Mesendoderm (in vitro differentiated cells): ENCODE data around the gene CALCOCO1.

ENCODE experiments used
- DNase-seq: peaks from one replicate; pipeline ENCODE4 v3.0.0; 2013
- H2AK5ac ChIP-seq: 2 replicates; pipeline ENCODE4 v1.6.1; 2013; ENCODE audit warnings: low read length, inconsistent platforms
- H2BK120ac ChIP-seq: 2 replicates; pipeline ENCODE4 v1.6.1; 2013; ENCODE audit warnings: low read depth, mild to moderate bottlenecking, low read length, moderate library complexity, mixed read lengths
- H2BK15ac ChIP-seq: replicated peaks from 2 replicates; pipeline ENCODE4 v1.6.1; 2013; ENCODE audit warnings: low read depth, mild to moderate bottlenecking, moderate library complexity
- H2BK5ac ChIP-seq: 2 replicates; pipeline ENCODE4 v1.6.1; 2013; ENCODE audit warnings: low read length, inconsistent platforms
- H3K18ac ChIP-seq: 2 replicates; pipeline ENCODE4 v1.6.1; 2013; ENCODE audit warnings: mild to moderate bottlenecking, low read length, mixed read lengths
- H3K23ac ChIP-seq: one replicate; pipeline ENCODE4 v1.6.1; 2013; ENCODE audit warnings: low read length
- H3K27ac ChIP-seq: 2 replicates; pipeline ENCODE4 v1.5.1; 2013; ENCODE audit warnings: low read depth, mild to moderate bottlenecking, inconsistent platforms, low read length, moderate library complexity
- H3K27me3 ChIP-seq: 2 replicates; pipeline ENCODE4 v1.6.1; 2013; ENCODE audit warnings: low read length, control low read depth, mild to moderate bottlenecking, inconsistent platforms; ENCODE audit not compliant: insufficient read depth, poor library complexity
- H3K36me3 ChIP-seq: 2 replicates; pipeline ENCODE4 v1.6.1; 2013; ENCODE audit warnings: low read length, inconsistent platforms; ENCODE audit not compliant: control insufficient read depth, insufficient read depth
- H3K4ac ChIP-seq: one replicate; pipeline ENCODE4 v1.6.1; 2013; ENCODE audit warnings: low read depth, mild to moderate bottlenecking, low read length, moderate library complexity
- H3K4me1 ChIP-seq: 2 replicates; pipeline ENCODE4 v1.6.1; 2013; ENCODE audit warnings: low read depth, low read length, inconsistent platforms; ENCODE audit not compliant: control insufficient read depth
- H3K4me2 ChIP-seq: 2 replicates; pipeline ENCODE4 v1.6.1; 2013; ENCODE audit warnings: low read length
- H3K4me3 ChIP-seq: 2 replicates; pipeline ENCODE4 v1.5.1; 2013; ENCODE audit warnings: mild to moderate bottlenecking, low read length
- H3K56ac ChIP-seq: one replicate; pipeline ENCODE4 v1.6.1; 2013; ENCODE audit warnings: low read length
- H3K79me1 ChIP-seq: 2 replicates; pipeline ENCODE4 v1.6.1; 2013; ENCODE audit warnings: low read length, inconsistent platforms
- H3K79me2 ChIP-seq: 2 replicates; pipeline ENCODE4 v1.6.1; 2013; ENCODE audit warnings: mild to moderate bottlenecking, low read length; ENCODE audit not compliant: control insufficient read depth, insufficient read depth
- H3K9ac ChIP-seq: 2 replicates; pipeline ENCODE4 v1.6.1; 2013; ENCODE audit warnings: low read length, inconsistent platforms
- H4K5ac ChIP-seq: one replicate; pipeline ENCODE4 v1.6.1; 2013; ENCODE audit warnings: low read length
- H4K8ac ChIP-seq: one replicate; pipeline ENCODE4 v1.6.1; 2013; ENCODE audit warnings: low read depth, mild to moderate bottlenecking, control low read depth, low read length, moderate library complexity
- WGBS: extraction: QIAGEN DNeasy Blood & Tissue Kit; methylation state at CpG from one replicate; pipeline ENCODE4 v1.1.7; 2013; ENCODE audit warnings: low lambda C conversion rate, missing lambda C conversion rate; ENCODE audit not compliant: insufficient coverage; ENCODE audit errors: extremely low coverage; 5-methylcytosine and 5-hydroxymethylcytosine counted together

CALCOCO1 gene

DNA sequence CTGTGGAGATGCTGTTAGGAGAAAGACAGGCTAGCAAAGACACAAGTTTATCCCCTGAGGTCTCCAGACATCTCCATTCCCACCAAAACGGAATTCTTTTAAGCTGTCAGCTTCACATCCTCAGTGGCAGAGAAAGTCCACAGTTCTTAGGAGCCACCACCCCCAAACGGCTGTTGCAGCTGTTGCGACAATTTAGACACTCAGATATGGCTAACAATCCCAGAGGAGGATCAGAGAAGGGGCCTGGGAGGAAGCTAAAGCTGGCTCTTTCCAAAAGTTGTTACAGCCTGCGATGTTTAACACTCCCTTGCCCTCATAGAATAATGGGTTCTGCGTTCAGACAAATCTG is 49.5 kb downstream of the CALCOCO1 start:
- H2BK15ac ChIP-seq: no peak overlapping the region
- peak overlapping the region; percentile 87 for H3K9ac ChIP-seq
- H2BK120ac ChIP-seq: peak overlapping the region; percentile 70
- H4K8ac ChIP-seq: no peak overlapping the region
- H3K4me2 ChIP-seq: no peak overlapping the region
- H3K27ac ChIP-seq: no peak overlapping the region
- H4K5ac ChIP-seq: no peak overlapping the region
- H3K4me3 ChIP-seq: no peak overlapping the region
- H2AK5ac ChIP-seq: no peak overlapping the region
- peak overlapping the region; percentile 39 for H3K4ac ChIP-seq
- H3K79me2 ChIP-seq: peaks cover 9% of the 10 kb centered on the region
- H3K36me3 ChIP-seq: no peaks in the 10 kb centered on the region
- H3K56ac ChIP-seq: peak overlapping the region; percentile 91
- DNase-seq: no peak
- peaks cover 7% of the 10 kb centered on the region for H3K4me1 ChIP-seq
- H3K23ac ChIP-seq: no peak overlapping the region
- no CpG with 5 or more reads among the region's 5 CpGs for WGBS
- H3K27me3 ChIP-seq: no peaks in the 10 kb centered on the region
- H2BK5ac ChIP-seq: no peak overlapping the region
- peak overlapping the region; percentile 99 for H3K18ac ChIP-seq
- peaks cover 11% of the 10 kb centered on the region for H3K79me1 ChIP-seq

DNA sequence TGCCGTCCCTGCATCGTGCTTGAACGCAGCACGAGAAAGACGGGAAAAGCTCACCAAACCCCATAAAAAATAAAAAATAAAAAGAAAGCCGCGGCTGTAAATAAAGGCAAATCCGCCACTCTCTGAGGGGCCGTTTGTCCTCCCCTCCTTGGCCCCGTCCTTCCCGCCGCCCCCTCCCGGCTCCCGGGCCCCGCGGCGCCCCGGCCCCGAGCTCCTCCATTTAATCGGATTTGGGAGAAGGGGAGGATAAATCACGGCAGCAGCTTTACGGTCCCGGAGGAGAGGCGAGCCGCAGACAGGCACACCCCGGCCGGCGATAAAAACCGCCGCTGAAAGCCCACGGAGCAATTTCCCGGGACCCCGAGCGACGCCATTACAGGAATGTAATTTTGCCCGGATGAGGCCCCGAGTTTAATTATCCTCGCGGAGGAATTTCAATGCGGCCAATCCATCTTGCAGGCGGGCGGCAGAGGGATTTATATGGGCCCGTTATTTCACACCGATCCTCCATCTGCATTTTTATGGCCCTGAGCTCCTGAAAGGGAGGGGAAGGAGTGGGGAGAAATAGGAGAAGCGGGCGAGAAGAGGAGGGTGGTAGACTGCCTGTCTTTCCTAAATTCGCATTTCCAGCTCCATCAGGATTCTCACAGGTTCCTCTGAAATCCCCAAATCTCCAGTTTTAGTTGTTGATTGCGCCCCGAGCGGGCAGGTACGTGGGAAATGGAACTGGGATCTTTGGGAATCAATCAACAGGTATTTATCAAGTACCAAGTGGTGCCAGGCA is 50.0 kb downstream of the CALCOCO1 start:
- H3K79me1 ChIP-seq: peaks cover 12% of the 10 kb centered on the region
- peak overlapping the region; percentile 99 for H3K18ac ChIP-seq
- H3K23ac ChIP-seq: no peak overlapping the region
- H2BK15ac ChIP-seq: peak overlapping the region; percentile 80
- H3K79me2 ChIP-seq: peaks cover 9% of the 10 kb centered on the region
- H2BK5ac ChIP-seq: peak overlapping the region; percentile 81
- peak overlapping the region; percentile 26 for H3K4me3 ChIP-seq
- DNase-seq: peak; percentile 75
- peak overlapping the region; percentile 61 for H3K4me2 ChIP-seq
- H4K8ac ChIP-seq: peak overlapping the region; percentile 98
- no CpG with 5 or more reads among the region's 51 CpGs for WGBS
- H3K27me3 ChIP-seq: no peaks in the 10 kb centered on the region
- no peaks in the 10 kb centered on the region for H3K36me3 ChIP-seq
- H3K9ac ChIP-seq: peak overlapping the region; percentile 87
- H3K27ac ChIP-seq: peak overlapping the region; percentile 87
- H2BK120ac ChIP-seq: peak overlapping the region; percentile 70
- H3K4ac ChIP-seq: peak overlapping the region; percentile 46
- no peak overlapping the region for H2AK5ac ChIP-seq
- H3K4me1 ChIP-seq: peaks cover 7% of the 10 kb centered on the region
- H4K5ac ChIP-seq: peak overlapping the region; percentile 64
- H3K56ac ChIP-seq: peak overlapping the region; percentile 91

DNA sequence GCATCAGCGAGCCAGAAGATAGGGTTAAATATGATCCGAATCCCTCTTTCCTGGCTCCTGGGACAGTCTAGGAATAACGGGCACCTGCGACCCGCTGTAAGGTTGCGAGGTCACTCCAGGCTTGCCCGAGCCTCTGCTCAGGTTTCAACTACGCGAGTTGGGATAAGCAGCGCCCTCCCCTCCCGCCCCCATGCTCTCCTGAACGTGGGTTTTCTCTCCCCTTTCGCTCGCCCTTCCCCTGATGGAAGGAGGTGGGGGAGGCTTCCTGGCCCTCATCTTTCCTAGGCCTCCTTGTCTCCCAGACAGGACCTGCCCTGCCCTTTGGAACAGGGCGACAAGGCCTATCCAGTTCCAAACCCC is 50.6 kb downstream of the CALCOCO1 start:
- Histone ChIP-seq H4K5ac (peak overlapping the region; percentile 64), H3K27me3 (no peaks in the 10 kb centered on the region), H2AK5ac (no peak overlapping the region), H3K18ac (peak overlapping the region; percentile 99), H2BK15ac (no peak overlapping the region), H3K9ac (peak overlapping the region; percentile 87), H3K4me1 (peaks cover 7% of the 10 kb centered on the region), H3K79me2 (peaks cover 9% of the 10 kb centered on the region), H2BK5ac (peak overlapping the region; percentile 81), H3K27ac (peak overlapping the region; percentile 87), H4K8ac (peak overlapping the region; percentile 98), H3K56ac (peak overlapping the region; percentile 91), H3K36me3 (no peaks in the 10 kb centered on the region), H3K4ac (peak overlapping the region; percentile 46), H3K4me2 (peak overlapping the region; percentile 80), H3K4me3 (peak overlapping the region; percentile 31), H3K79me1 (peaks cover 12% of the 10 kb centered on the region), H3K23ac (no peak overlapping the region), H2BK120ac (peak overlapping the region; percentile 15)
- peak; percentile 85 for DNase-seq
- WGBS: no CpG with 5 or more reads among the region's 15 CpGs

DNA sequence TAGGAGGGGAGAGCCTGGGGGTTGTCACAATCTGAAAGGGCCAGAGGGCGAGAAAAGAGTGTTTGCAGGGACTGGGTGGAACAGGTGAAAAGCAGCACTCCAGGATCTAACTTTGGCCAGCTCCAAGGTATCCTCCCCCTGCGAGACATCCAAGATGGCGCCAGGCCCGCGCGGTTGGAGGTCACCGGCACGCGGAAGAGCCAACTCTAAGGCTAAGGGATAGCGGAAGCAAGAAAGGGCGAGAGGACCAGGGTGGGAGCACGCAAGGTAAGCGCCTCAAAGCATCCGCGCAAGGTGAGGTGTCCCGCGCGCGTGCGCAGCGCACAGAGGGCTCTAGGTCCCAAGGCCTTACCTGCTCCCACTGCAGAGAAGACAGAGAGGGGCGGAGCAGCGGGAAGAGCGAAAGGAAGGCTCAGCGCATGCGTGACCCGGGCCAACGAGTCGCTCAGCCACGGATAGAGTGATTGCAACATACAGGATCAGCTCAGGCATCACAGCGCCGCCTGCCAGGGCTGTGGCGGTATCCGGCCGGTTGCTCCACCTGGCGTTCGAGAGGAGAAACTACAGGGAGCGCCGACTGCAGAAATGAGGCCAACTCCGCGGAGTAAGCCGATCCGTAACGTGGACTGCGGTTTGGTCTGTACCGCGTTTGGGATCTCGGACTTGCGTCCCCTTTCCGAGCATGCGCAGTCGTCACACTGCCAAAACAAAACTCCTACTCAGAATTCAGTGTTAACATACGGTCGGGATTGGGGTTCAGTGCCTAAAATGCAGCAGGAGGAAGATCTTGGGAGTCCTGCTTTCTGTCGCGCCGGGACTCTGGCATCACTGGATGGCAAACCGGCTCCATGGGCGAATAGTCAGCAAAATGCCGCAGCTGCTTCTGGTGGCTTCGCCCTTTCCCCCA is 51.3 kb downstream of the CALCOCO1 start, which contains the start of gene ATP5MC2:
TSS of gene ATP5MC2 (minus strand) at position 383 of the 907 bp plus-strand sequence. CDS start 3,469 bp downstream, outside the sequence.
- no peak within 1 kb of the TSS for H2BK15ac ChIP-seq
- H3K4me2 ChIP-seq: peak within 1 kb of the TSS; percentile 98
- H3K4me1 ChIP-seq: peaks cover 7% of the 10 kb centered on the region
- H4K8ac ChIP-seq: peak within 1 kb of the TSS; percentile 98
- peak within 1 kb of the TSS; percentile 100 for H3K56ac ChIP-seq
- H3K4ac ChIP-seq: peak within 1 kb of the TSS; percentile 92
- H4K5ac ChIP-seq: peak within 1 kb of the TSS; percentile 64
- peak within 1 kb of the TSS; percentile 15 for H2BK120ac ChIP-seq
- peak within 1 kb of the TSS; percentile 99 for H2BK5ac ChIP-seq
- H3K36me3 ChIP-seq: no peaks in the 10 kb centered on the region
- H3K9ac ChIP-seq: peak within 1 kb of the TSS; percentile 99
- peak within 1 kb of the TSS; percentile 99 for H3K18ac ChIP-seq
- peak; percentile 99 for DNase-seq
- H3K79me2 ChIP-seq: peaks cover 9% of the 10 kb centered on the region
- H3K4me3 ChIP-seq: peak within 1 kb of the TSS; percentile 95
- H3K27me3 ChIP-seq: no peaks in the 10 kb centered on the region
- H2AK5ac ChIP-seq: peak within 1 kb of the TSS; percentile 93
- H3K27ac ChIP-seq: peak within 1 kb of the TSS; percentile 87
- WGBS: no CpG with 5 or more reads among the region's 61 CpGs
- H3K23ac ChIP-seq: peak within 1 kb of the TSS; percentile 24
- H3K79me1 ChIP-seq: peaks cover 12% of the 10 kb centered on the region

DNA sequence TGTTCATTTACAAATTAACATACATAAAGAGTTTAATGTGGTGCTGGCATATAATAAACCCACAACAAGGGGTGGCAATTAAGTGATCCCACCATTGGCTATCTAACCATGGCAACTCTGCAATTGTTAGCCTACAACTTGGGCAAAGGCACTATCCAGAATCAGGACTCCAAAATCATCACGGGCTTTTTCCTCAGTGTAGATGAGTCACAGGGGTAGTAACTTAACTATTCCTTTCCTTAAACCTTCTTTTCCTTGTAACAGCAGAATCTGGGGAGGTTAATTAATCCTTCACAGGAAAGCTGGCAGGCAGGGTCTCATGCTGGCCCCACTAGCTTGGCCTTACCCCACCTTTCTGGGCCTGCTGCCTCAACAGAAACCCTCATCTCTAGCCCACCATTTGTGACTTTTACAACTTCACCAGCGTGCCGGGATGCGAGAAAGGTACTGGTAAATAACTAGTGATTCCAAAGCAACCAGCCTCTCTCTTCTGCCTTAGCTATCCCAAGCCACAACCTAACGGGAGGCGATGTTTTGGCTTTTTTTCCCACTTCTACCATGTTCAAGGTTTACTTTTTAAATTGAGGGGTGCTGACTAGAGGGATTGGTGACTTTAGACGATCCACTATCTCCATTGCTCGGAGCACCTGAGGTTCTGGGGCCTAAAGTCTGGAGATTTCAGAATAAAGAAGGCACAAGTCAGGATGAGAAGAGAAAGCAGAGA is 52.1 kb downstream of the CALCOCO1 start:
- no peak for DNase-seq
- H3K56ac ChIP-seq: peak overlapping the region; percentile 100
- no CpG with 5 or more reads among the region's 8 CpGs for whole genome bisulfite sequencing

More for the DNA sequence above, 52.1 kb downstream of the CALCOCO1 start:
- Histone ChIP-seq H3K27ac (peak overlapping the region; percentile 28), H3K4me2 (peak overlapping the region; percentile 98), H4K5ac (peak overlapping the region; percentile 47), H3K36me3 (no peaks in the 10 kb centered on the region), H3K4ac (peak overlapping the region; percentile 92), H2BK5ac (peak overlapping the region; percentile 99), H3K9ac (peak overlapping the region; percentile 99), H4K8ac (peak overlapping the region; percentile 70), H3K23ac (peak overlapping the region; percentile 24), H3K27me3 (no peaks in the 10 kb centered on the region), H2BK15ac (no peak overlapping the region), H3K18ac (peak overlapping the region; percentile 44), H2AK5ac (peak overlapping the region; percentile 93), H3K79me1 (peaks cover 12% of the 10 kb centered on the region), H3K4me3 (peak overlapping the region; percentile 95), H3K79me2 (peaks cover 9% of the 10 kb centered on the region), H2BK120ac (peak overlapping the region; percentile 4), H3K4me1 (peaks cover 7% of the 10 kb centered on the region)
